GM12873 (cell line): Measurements from ENCODE around the gene HFE.

Source experiments
- TF ChIP-seq, protein P1 (sequence below): IDR thresholded peaks from 2 replicates; pipeline ENCODE4 v1.5.1; 2012; ENCODE audit warnings: low read depth, mild to moderate bottlenecking, moderate library complexity, low read length, control low read depth; ENCODE audit not compliant: insufficient read depth; ENCODE audit errors: missing control alignments

The HFE gene

DNA sequence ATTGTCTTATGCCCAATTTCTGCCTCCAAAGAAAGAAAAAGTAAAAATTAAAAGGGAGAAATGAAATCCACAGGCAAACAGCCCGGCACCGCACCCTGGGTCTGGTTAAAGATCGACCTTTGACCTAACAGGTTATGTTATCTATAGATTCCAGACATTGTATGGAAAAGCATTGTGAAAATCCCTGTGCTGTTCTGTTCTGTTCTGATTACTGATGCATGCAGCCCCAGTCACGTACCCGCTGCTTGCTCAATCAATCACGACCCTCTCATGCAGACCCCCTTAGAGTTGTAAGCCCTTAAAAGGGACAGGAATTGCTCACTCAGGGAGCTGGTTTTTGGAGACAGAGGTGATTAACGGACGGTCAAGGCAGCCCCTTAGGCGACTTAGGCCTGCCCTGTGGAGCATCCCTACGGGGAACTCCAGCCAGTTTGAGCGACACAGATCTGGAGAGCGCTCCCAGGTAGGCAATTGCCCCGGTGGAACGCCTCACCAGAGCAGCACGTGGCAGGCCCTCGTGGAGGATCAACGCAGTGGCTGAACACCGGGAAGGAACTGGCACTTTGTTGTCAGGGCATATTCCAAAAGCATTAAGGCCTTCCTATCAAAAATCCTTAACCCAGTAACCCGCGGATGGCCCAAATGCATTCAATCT lies 12.0 kb upstream of the HFE start:
- TF ChIP-seq, protein P1, sequence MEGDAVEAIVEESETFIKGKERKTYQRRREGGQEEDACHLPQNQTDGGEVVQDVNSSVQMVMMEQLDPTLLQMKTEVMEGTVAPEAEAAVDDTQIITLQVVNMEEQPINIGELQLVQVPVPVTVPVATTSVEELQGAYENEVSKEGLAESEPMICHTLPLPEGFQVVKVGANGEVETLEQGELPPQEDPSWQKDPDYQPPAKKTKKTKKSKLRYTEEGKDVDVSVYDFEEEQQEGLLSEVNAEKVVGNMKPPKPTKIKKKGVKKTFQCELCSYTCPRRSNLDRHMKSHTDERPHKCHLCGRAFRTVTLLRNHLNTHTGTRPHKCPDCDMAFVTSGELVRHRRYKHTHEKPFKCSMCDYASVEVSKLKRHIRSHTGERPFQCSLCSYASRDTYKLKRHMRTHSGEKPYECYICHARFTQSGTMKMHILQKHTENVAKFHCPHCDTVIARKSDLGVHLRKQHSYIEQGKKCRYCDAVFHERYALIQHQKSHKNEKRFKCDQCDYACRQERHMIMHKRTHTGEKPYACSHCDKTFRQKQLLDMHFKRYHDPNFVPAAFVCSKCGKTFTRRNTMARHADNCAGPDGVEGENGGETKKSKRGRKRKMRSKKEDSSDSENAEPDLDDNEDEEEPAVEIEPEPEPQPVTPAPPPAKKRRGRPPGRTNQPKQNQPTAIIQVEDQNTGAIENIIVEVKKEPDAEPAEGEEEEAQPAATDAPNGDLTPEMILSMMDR, result no peak

GRCh38 chr6:26086211-26086610 lies 1.0 kb upstream of the HFE start:
- TF ChIP-seq, protein P1, result no peak

DNA sequence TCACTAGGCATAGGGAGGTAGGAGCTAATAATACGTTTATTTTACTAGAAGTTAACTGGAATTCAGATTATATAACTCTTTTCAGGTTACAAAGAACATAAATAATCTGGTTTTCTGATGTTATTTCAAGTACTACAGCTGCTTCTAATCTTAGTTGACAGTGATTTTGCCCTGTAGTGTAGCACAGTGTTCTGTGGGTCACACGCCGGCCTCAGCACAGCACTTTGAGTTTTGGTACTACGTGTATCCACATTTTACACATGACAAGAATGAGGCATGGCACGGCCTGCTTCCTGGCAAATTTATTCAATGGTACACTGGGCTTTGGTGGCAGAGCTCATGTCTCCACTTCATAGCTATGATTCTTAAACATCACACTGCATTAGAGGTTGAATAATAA lies 1.1 kb downstream of the HFE start:
- TF ChIP-seq, protein P1, result no peak

DNA sequence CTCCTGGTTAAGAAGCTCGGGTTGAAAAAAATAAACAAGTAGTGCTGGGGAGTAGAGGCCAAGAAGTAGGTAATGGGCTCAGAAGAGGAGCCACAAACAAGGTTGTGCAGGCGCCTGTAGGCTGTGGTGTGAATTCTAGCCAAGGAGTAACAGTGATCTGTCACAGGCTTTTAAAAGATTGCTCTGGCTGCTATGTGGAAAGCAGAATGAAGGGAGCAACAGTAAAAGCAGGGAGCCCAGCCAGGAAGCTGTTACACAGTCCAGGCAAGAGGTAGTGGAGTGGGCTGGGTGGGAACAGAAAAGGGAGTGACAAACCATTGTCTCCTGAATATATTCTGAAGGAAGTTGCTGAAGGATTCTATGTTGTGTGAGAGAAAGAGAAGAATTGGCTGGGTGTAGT lies 2.0 kb downstream of the HFE start:
- TF ChIP-seq, protein P1, result no peak

DNA sequence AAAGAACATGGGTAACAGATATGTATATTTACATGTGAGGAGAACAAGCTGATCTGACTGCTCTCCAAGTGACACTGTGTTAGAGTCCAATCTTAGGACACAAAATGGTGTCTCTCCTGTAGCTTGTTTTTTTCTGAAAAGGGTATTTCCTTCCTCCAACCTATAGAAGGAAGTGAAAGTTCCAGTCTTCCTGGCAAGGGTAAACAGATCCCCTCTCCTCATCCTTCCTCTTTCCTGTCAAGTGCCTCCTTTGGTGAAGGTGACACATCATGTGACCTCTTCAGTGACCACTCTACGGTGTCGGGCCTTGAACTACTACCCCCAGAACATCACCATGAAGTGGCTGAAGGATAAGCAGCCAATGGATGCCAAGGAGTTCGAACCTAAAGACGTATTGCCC lies 5.2 kb downstream of the HFE start:
- TF ChIP-seq, protein P1, result no peak

- TF ChIP-seq, protein P1, result no peak
Observed at GRCh38 chr6:26094036-26094435, 6.8 kb downstream of the HFE start.

DNA sequence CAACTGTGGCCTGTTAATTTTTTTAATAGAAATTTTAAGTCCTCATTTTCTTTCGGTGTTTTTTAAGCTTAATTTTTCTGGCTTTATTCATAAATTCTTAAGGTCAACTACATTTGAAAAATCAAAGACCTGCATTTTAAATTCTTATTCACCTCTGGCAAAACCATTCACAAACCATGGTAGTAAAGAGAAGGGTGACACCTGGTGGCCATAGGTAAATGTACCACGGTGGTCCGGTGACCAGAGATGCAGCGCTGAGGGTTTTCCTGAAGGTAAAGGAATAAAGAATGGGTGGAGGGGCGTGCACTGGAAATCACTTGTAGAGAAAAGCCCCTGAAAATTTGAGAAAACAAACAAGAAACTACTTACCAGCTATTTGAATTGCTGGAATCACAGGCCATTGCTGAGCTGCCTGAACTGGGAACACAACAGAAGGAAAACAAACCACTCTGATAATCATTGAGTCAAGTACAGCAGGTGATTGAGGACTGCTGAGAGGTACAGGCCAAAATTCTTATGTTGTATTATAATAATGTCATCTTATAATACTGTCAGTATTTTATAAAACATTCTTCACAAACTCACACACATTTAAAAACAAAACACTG lies 10.1 kb downstream of the HFE start:
- TF ChIP-seq, protein P1, result peak; percentile 62
